Measurements from ENCODE around the gene ADGRV1. TPM values are rescaled to one million over a fixed set of nuclear protein-coding genes. Genes with fewer than 3 reads are reported as not detected.

ADGRV1 gene
- total and polyA plus RNA-seq, 2 donors (not counting 3 experiments of a cell fraction or from before 2014, with no cell fraction given) = 0.11 to 0.55 TPM

DNA sequence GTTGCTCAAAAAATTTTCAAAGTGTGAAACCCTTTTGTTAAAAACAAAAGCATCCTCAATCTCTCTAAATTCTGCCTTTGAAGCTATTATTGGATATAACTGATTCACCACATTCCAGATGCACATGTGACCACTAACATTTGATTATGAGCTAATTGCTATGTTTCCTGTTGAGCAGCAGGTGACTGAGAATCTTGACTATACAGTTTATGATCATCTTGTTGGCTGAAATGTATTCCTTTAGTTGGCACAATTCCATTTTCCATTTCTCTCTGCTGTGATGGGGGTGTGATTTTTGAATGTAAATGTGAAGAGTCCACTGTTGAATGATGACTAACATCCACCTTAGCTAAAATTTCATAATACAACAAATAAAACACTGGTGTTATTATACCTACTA is 39.9 kb upstream of the ADGRV1 start:
- TF ChIP-seq MYC (IDR thresholded peaks at IDR 0.05; ENCODE audit: low read depth, low read length) (no peak), FOS (IDR thresholded peaks at IDR 0.05; ENCODE audit: borderline replicate concordance, insufficient read depth, low read length) (peak; percentile 8), CTCF (IDR thresholded peaks at IDR 0.05; ENCODE audit: extremely low read depth in 1 of 2, insufficient read depth in 1 of 2, low read depth in 1 of 2, low read length in 2 of 2) (no peak), POLR2A (IDR thresholded peaks at IDR 0.05; ENCODE audit: low read depth, low read length) (no peak), POLR2AphosphoS5 (IDR thresholded peaks at IDR 0.05; ENCODE audit: insufficient read depth, low read depth, low read length) (no peak), GATA2 (IDR thresholded peaks at IDR 0.05; ENCODE audit: insufficient read depth, insufficient read length, low read depth, low read length) (no peak), JUN (IDR thresholded peaks at IDR 0.05; ENCODE audit: borderline replicate concordance, insufficient read depth, insufficient read length, low read depth) (peak; percentile 72), EZH2 (IDR thresholded peaks at IDR 0.05; ENCODE audit: borderline replicate concordance, low read depth, low read length, severe bottlenecking) (no peak)
- TF ChIP-seq, protein P1, sequence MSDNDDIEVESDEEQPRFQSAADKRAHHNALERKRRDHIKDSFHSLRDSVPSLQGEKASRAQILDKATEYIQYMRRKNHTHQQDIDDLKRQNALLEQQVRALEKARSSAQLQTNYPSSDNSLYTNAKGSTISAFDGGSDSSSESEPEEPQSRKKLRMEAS (IDR thresholded peaks at IDR 0.05; ENCODE audit: insufficient read depth, insufficient read length) = peak; percentile 18
- Histone ChIP-seq H3K9ac (replicated peaks; ENCODE audit: extremely low read depth, insufficient read depth, low read length) (peak overlapping the region; percentile 2), H3K4me3 (replicated peaks in 1 of 3; ENCODE audit: insufficient read depth in 1 of 3, low read depth in 1 of 3, low read length in 3 of 3) (no peak overlapping the region), H3K79me2 (ENCODE audit: control insufficient read depth, insufficient read depth, low read length) (no peaks in the 10 kb centered on the region), H3K4me1 (ENCODE audit: control insufficient read depth, extremely low read depth, insufficient read depth, low read length) (peaks cover 5% of the 10 kb centered on the region), H3K4me2 (ENCODE audit: insufficient read depth, low read length) (no peak overlapping the region), H3K9me3 (replicated peaks; ENCODE audit: control insufficient read depth, insufficient read depth, low read length) (no peaks in the 10 kb centered on the region), H3K27me3 (ENCODE audit: control insufficient read depth in 2 of 2, insufficient read depth in 2 of 2, low read length in 2 of 2) (no peaks in the 10 kb centered on the region), H2AFZ (ENCODE audit: low read depth, low read length) (no peak overlapping the region), H3K9me1 (replicated peaks; ENCODE audit: control insufficient read depth, extremely low read depth, insufficient read depth, low read length) (no peaks in the 10 kb centered on the region), H3K27ac (ENCODE audit: insufficient read depth, low read depth, low read length) (peak overlapping the region; percentile 41), H3K36me3 (ENCODE audit: control insufficient read depth in 2 of 2, extremely low read depth in 1 of 2, insufficient read depth in 2 of 2, low read length in 2 of 2) (peaks cover 1 to 2% of the 10 kb centered on the region in 2 experiments), H4K20me1 (replicated peaks; ENCODE audit: control insufficient read depth, extremely low read depth, insufficient read depth, low read length) (no peaks in the 10 kb centered on the region)
- dilution Hi-C loops (cut with MboI; ENCODE audit: extremely low pct_ligation_motif_present, low sequenced_read_pairs) (no loop called here), intact Hi-C loops (cut with micrococcal nuclease) (loop anchor here (1.0 kb wide), 1 partner anchor 11 kb away; the partner anchor contains the start of gene LYSMD3)
- POLR2A ChIA-PET = no interaction called here
- TSS peak; percentile 32 for BruUV-seq (replicated peaks)
- DNase-seq (ENCODE audit: low read depth, low spot score) (peak; percentile 39), FAIRE-seq (no peak)
- CTCF ChIA-PET = interaction anchor here (0.7 to 1.5 kb wide), 6 partner anchors 10 to 79 kb away, joined by 3 to 9 read pairs (median 4); partner anchors contain the start of gene LYSMD3
